Epidermal melanocyte (primary cell): ENCODE data around the gene GBF1.

Experiments used
- DNase-seq: peaks from one replicate; pipeline ENCODE4 v3.0.0; 2011; ENCODE audit warnings: low spot score; ENCODE audit not compliant: insufficient read length

GBF1 gene

DNA sequence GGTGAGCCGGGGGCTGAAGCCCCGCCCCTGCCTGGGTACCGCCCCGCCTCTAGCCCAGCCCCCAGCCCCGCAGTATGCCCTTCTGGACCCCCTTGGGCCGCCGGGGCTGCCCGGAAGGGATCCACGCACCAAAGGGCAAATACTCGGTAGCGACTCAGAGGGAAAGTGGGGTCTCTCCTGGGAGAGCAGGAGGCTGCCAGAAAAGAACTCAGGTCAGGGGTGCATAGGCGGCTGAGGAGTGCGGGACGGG lies 176.1 kb downstream of the GBF1 start:
- DNase-seq, result no peak

DNA sequence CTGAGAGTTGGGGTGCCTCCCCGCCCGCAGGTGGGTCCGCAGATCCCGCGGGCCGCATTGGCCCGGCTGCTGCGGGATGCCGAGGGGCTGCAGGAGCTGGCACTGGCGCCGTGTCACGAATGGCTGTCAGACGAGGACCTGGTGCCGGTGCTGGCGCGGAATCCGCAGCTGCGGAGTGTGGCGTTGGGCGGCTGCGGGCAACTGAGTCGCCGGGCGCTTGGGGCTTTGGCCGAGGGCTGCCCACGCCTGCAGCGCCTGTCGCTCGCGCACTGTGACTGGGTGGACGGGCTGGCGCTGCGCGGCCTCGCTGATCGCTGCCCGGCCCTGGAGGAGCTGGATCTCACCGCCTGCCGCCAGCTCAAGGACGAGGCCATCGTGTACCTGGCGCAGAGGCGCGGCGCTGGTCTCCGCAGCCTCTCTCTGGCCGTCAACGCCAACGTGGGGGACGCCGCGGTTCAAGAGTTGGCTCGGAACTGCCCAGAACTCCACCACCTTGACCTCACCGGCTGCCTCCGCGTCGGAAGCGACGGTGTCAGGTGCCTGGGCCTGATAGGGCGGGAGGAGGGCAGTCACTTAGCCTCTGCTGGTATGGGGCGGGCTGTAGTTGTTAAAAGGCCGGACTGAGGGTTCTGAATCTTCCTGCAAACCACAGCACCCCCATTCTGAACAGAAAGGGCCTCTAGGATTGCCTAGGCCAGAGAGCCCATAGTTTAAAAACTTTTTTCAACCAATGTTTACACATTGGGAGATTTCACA lies 176.6 kb downstream of the GBF1 start:
- DNase-seq, result no peak

DNA sequence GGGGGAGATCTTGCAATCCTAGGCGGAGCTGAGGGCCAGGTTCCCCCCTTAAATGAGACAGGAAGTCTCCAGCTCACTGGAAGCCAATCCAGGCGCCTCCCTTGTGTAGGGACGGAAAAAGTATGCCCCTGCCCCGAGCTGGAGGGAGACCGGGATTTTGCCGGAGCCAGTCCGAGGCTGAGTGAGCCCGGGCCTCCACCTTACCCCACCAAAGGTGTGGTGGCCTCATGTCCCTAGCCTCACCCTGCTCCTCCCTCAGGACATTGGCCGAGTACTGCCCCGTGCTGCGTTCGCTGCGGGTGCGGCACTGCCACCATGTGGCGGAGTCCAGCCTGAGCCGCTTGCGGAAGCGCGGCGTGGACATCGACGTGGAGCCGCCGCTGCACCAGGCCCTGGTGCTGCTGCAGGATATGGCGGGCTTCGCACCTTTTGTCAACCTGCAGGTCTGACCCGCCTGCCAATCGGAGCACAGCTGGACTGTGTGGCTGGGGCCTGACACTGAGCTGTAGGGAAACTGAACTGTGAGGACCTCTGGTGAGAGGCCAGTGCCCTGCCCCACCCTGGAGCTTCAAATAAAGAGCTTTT lies 177.3 kb downstream of the GBF1 start:
- DNase-seq, result peak; percentile 83

DNA sequence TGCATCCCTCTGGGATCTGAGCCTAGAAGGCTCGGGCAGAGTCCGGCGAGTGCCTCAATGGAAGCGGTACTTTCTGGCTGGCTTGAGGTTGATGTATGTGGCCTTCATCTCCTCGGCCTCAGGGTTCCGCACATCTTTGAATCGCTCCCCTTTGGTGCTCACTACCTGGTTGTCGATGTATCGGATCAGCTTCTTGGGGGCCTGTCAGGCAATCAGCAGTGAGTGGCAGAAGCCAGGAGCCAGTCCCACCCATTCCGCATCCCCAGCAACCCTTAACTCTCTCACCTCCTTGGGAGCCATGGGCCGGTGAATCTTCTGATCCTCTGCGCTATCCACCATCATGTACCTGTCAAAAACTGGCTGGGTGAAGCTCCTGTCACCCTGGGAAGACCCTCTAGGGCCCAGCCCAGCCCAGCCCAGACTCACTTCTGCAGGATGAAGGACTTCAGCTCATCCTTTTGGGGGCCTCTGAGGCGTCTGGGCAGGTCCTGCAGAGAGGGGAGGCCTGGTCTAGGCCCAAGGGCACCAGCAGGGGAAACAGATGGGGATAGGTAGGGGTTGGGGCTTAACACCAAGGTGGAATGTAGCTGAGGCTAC lies 178.1 kb downstream of the GBF1 start:
- no peak for DNase-seq

DNA sequence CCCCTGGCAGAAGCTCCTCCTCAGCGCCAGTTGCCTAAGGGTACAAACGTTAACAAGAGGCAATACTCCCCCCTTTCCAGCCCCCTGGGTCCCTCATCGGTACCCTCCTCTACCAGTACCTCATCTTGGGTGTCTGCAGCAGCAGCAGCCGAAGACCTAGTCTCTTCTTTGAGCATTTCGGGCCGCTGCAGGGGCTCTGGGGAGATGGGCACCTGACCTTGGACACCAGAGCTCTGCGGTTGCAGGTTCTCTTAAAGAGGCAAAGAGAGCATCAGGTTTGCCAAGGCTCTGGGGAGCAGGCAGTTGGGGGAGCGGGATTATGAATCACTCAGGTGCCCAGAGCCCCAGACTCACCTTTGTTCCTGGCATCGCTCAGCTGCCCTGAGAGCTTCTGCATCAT lies 178.8 kb downstream of the GBF1 start:
- DNase-seq, result no peak

DNA sequence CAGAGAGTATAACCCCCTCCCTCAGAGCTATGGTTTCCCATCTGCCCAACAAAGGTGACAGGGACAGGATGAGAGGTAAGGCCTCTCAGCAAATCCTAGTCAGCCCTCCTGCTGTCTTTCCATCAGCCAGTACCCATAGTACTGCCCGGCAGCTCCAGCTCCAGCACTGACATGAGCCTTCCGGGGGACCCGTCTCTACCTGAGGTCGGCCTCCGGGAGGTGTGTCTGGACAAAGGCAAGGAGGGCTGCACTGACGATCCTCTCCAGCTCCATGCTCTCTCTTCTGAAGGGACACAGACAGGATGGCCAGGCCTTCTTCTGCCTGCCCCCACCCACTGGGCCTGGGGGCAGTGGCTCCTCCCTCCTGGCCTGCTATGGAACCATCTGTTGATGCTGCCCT lies 179.6 kb downstream of the GBF1 start:
- no peak for DNase-seq

DNA sequence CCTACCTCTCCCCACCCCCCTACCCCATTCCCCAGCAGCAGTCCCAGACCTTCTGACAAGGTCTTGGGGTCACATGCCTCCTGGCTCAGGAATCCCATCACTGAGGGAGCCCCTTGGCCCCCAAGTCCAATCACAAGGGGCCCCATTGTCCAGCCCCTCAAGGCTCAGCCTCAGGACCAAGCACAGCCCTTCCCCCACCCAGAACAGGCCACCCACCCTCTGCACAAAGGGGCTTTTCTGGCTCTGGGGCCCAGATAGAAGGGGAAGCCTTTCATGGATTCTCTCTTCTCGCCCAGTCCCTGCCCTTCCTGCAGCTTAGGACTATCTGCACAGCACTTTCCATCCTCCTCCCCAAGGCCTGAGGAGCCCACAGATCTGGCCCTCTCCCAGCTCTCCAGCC lies 180.1 kb downstream of the GBF1 start:
- no peak for DNase-seq

DNA sequence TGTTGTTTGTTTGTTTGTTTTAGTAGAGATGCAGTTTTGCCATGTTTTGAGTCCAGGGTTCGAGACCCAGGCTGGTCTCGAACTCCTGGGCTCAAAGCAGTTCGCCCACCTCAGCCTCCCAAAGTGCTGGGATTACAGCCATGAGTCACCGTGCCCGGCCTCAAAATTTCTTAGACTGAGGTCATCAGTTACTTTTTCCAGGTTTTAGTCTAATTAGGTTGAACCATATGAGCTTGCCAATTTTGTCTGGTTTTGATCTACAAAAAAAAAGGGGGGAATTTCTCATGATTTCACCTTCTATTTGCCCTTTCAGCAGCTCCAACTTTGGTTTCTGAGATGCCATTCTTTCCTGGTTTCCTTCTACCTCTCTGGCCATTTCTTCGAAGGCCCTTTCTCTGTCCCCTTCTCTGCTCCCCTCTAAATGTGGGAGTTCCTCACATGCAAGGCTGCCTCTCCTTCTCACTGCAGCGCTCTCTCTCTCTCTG lies 181.5 kb downstream of the GBF1 start:
- DNase-seq, result no peak

DNA sequence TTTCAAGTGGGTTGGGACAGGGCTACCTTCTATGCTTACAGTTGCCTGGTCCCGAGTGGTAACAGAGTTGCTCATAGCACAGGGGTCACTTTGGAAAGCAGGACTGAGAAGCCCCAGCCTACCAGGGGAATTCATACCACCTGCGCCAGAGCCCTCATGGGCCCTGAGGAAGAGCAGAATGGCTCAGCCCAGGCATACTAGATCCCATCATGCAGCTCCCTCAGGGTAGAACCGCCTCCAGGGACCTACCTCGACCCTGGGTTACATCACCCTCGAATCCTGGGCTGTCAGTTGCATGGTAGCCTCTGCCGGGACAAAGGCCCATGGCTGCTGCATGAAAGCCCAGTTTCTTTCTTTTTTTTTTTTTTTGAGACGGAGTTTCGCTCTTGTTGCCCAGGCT lies 184.1 kb downstream of the GBF1 start:
- no peak for DNase-seq

DNA sequence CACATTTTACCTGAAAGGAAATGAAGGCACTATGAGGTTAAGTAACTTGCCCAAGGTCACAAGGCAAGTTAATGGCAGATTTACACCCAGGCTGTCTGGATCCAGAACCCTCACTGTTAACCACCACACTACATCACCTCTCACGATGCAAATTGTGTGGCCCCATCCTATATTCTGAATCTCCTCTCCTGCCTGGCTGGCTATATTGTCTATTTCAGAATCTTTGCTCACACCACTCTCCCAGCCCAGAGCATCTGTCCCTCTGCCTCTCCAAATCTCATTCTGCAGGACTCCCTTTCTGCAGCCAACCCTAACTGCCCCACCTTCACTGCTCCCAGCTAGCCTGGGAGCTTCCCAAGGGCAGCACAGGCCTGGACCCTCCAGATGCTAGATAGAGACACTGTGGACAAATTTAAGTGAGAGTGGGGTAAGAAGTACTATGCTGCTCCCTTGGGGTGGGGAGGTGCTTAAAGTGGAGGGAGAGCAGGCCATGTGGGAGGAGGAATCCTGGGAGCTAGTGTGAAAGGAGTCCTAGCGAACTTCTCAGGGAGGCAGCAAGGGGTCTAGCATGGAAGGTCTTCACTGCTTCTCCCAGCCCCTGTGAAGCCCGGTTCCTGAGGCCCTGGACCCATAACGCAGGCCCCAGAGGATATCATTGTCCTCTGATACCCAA lies 186.3 kb downstream of the GBF1 start:
- DNase-seq, result no peak
